NB4 (cell line): ENCODE data around the gene OCRL.
"Not testable (repeated sequence)": the region's sequence is repeated elsewhere in the genome, so short reads cannot be mapped to it uniquely, and the experiment has no call there.

Experiments
- DNase-seq: peaks from one replicate; pipeline ENCODE4 v3.0.0; 2010; ENCODE audit warnings: low read depth
- H3K4me3 ChIP-seq: one replicate; pipeline ENCODE4 v1.5.1; 2011; ENCODE audit warnings: mild to moderate bottlenecking, low read depth, low read length, moderate library complexity
- CTCF ChIP-seq: IDR thresholded peaks from one replicate; pipeline ENCODE4 v1.5.1; 2012; ENCODE audit warnings: low read depth, low read length
- MYC ChIP-seq: IDR thresholded peaks from 2 replicates; pipeline ENCODE4 v1.6.1; 2011; ENCODE audit warnings: low read depth, low read length
- POLR2A ChIP-seq: IDR thresholded peaks from 2 replicates; pipeline ENCODE4 v1.6.1; 2011; ENCODE audit warnings: mild to moderate bottlenecking; ENCODE audit not compliant: insufficient read length; ENCODE audit errors: extremely low read depth
- TF ChIP-seq, protein P1 (sequence below): IDR thresholded peaks from 2 replicates; pipeline ENCODE4 v1.6.1; 2011; ENCODE audit warnings: low read depth, low read length

The OCRL gene

GRCh38 chrX:129545408-129545807 lies 5.3 kb downstream of the OCRL start:
- TF ChIP-seq MYC = no peak
- no peak for TF ChIP-seq CTCF
- TF ChIP-seq, protein P1, sequence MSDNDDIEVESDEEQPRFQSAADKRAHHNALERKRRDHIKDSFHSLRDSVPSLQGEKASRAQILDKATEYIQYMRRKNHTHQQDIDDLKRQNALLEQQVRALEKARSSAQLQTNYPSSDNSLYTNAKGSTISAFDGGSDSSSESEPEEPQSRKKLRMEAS = no peak
- no peak for TF ChIP-seq POLR2A

GRCh38 chrX:129549124-129549523 lies 9.1 kb downstream of the OCRL start:
- TF ChIP-seq, protein P1 = no peak
- no peak for TF ChIP-seq POLR2A
- TF ChIP-seq MYC = no peak
- no peak for TF ChIP-seq CTCF
- no peak for DNase-seq
- H3K4me3 ChIP-seq = no peak overlapping the region

More at GRCh38 chrX:129545408-129545807, 5.3 kb downstream of the OCRL start:
- H3K4me3 ChIP-seq = no peak overlapping the region
- no peak for DNase-seq

DNA sequence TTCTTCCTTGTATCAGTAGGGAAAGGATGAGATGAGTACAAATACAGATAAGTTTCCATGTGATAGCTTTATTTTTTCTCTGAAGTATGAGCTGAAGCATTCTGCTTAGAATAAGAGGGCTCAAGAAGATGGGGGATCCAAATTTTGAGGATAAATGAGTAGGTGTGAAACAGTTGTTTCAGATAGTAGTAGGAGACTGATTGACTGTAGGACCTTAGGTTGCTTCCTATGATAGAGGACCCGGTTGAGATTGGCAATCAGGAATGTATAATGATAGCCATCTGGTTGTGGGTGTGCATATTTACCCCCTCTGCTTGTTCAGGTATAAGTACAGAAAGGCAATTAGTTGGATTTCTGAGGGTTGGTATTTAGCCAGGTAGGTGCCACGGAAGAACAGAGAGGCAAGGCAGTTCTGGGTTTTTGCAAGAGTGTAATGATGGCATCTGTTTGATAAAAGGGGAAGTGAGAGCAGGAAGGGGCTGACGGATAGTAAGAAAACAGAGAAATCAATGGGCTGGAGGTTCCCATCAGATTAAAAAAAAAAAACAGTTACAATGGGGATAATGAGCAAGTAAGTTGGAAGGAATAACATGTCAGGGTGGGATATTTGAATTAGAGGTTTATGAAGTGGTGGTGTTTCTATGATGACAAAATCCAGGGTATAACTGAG lies 13.7 kb downstream of the OCRL start:
- peak; percentile 55 for DNase-seq
- TF ChIP-seq MYC = no peak
- no peak for TF ChIP-seq CTCF
- TF ChIP-seq, protein P1 = no peak
- TF ChIP-seq POLR2A = no peak
- no peak overlapping the region for H3K4me3 ChIP-seq

DNA sequence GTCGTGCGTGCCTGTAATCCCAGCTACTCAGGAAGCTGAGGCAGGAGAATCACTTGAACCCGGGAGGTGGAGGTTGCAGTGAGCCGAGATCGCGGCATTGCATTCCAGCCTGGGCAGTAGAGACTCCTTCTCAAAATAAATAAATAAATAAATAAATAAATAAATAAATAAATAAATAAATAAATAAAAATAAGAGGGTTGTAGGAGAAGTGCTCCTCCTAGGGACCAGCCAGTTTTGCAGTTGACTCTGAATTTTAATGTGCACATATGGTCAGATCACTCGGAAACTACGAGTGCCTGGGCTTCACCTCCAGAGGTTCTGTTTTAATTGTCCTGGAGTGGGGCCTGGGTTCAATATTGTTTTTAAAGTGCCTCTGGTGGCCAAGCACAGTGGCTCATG lies 14.8 kb downstream of the OCRL start:
- H3K4me3 ChIP-seq, DNase-seq: not testable (repeated sequence)

- TF ChIP-seq, protein P1 = no peak
- TF ChIP-seq CTCF = no peak
- TF ChIP-seq POLR2A = no peak
- no peak for TF ChIP-seq MYC
- DNase-seq = no peak
- H3K4me3 ChIP-seq = no peak overlapping the region
Measured at GRCh38 chrX:129556806-129557315, 16.8 kb downstream of the OCRL start.

GRCh38 chrX:129557844-129558480 lies 17.9 kb downstream of the OCRL start:
- TF ChIP-seq POLR2A (no peak), CTCF (no peak), MYC (no peak)
- TF ChIP-seq, protein P1 = no peak
- H3K4me3 ChIP-seq = no peak overlapping the region
- DNase-seq = no peak
